ENCODE results near the gene RARB.

The RARB gene

GRCh38 chr3:25448750-25449692 lies 21.0 kb downstream of the RARB start:
- DNase-seq (ENCODE audit: low read depth), result peak; percentile 50

DNA sequence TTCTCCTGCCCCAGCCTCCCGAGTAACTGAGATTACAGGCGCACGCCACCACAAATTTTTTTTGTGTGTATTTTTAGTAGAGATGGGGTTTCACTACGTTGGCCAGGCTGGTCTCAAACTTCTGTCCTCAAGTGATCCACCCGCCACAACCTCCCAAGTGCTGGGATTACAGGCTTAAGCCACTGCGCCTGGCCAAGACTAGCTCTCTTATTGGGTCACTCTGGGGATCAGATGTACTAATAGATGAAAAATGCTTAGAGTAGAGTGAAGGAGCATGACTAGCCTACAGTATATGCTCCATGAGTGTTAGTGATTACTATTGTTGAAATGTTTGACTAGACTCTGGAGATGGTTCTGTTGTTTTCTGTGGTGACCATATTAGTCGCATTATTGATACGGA lies 21.8 kb downstream of the RARB start:
- DNase-seq (ENCODE audit: low read depth), result no peak

- DNase-seq (ENCODE audit: low read depth), result no peak
These were observed 24.1 kb downstream of the RARB start for GRCh38 chr3:25452192-25452591.

- no peak for DNase-seq (ENCODE audit: low read depth)
These were observed 24.7 kb downstream of the RARB start for GRCh38 chr3:25452740-25453139.

- no peak for DNase-seq (ENCODE audit: low read depth)
These were observed 25.5 kb downstream of the RARB start for GRCh38 chr3:25453619-25454004.

DNA sequence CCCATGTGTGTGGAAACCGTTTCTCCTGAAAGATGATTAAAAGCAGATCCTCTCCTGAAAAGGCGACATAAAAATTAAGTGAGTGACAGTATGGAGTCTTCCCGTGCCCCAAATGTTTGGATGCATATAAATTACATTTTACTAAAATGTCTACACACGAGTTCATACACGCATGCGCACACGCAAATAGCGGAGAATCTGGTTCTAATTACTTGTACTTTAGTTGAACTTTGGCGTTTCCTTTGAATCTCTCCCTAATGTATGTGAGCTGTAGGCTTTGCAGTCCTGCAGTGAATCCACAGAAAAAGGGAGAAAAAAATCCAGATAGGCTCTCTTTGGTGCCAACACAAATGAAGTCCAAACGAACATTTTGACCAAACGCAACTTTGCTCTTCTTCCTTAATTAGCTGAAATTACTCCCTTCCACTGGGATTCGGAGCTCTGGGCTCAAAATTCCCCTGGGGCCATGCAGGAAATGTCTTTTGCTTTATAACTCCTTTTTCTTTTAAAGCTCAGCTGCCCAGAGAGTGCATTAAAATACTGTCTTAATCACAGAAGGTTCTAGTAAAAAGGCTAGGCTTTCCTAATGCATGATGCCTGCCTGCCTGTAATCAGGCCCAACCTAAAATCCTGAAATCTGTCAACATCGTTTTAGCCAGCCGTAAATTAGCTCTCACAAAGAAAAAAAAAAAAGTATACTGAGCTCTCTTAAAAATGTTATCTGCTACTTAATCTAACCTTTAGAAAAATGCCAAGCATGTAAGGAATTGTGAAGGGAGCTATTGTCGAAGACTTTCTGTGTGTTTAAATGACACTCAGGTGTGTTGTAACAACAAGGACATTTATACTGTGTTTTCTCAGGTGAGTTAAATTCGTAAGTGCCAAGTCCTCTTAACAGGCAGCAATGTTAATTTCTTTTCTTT lies 26.2 kb downstream of the RARB start:
- DNase-seq (ENCODE audit: low read depth), result peak; percentile 84

DNA sequence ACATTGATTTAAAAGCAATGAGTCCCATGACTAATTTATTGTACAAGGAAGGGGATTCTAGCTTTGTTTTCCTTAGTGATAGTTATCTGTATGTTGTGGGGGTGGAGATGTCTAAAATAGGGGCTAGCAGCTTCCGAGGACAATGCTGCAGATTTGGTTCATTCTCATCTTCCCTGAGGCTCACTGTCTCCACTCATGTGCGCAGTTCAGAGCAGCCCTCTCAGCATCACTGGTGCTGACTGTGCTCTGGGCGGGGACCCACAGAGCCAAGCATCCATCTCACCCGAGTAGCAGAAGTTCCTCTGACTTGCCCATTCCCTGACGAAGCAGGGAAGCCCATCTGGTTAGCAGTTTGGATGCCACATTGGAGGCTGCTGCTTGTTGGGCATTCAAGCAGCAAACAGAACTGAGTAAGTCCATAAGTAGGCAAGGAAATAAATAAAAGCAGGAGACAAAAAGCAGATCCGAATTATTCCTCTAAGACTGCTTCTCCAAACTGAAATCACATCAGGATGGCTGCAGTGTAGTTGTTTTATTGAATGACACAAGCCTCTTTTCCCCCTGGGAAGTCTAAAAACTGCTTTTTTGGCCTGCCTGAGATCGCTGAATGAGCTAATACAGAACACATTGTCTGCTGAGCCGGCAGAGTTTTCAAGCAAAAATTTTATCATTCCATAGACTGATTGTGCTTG lies 27.5 kb downstream of the RARB start:
- peak; percentile 67 for DNase-seq (ENCODE audit: low read depth)

- no peak for DNase-seq (ENCODE audit: low read depth)
These were observed 28.9 kb downstream of the RARB start for GRCh38 chr3:25456723-25457670.

DNA sequence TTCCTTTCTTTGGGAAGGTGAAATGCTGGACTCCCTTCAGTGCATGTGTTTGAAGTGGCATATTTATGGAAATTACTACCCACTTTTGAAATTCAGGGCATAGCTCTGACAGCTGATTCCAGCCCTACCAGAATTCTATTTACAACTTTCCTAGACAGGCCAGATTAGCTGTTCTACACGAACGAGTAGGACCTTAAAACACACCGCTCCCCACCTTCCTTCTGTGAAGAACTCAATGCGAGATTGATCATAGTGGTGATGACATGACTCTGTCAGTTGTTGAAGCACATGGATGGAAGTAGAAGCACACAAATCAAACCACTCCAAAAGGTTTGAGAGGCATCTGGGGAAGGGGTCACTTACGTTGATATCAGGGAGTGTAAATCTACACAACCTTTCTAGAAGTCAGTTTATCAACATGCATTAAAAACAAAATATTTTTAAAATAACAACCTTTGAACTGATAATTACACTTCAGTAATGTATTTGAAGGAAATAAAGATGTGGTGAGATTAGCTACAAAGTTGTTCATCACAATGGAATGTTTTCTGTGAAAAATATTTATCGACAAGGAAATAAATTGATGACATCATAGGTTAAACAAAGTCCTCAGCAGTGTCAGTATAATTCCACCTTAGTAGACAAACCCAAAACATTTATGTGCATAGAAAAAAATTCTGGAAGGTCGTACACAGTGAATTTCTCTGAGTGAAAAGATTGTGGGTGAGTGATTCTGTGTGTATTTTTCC lies 29.8 kb downstream of the RARB start:
- DNase-seq (ENCODE audit: low read depth), result no peak

DNA sequence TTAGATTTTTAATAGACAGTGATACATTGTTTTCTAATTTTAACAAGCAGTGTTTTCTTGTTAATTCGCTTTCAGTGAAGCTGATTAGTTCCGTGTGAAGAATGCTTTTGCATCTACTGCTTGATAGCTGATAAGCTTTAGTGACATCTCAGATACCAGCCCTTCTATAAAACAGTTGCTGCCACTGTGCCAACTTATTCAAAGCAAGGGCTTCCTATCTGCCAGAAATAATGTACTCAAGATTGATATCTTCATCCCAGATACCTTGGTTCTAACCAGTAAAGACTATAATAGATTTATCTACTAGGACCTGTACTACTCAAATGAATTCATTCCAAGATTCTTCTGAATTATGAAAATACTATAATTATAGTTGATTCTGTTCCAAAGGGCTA lies 30.4 kb downstream of the RARB start:
- no peak for DNase-seq (ENCODE audit: low read depth)

GRCh38 chr3:25460751-25461150 lies 32.7 kb downstream of the RARB start:
- DNase-seq (ENCODE audit: low read depth), result no peak

- DNase-seq (ENCODE audit: low read depth), result no peak
These were observed 33.9 kb downstream of the RARB start for GRCh38 chr3:25461946-25462345.

- no peak for DNase-seq (ENCODE audit: low read depth)
These were observed 34.4 kb downstream of the RARB start for GRCh38 chr3:25462495-25462894.

DNA sequence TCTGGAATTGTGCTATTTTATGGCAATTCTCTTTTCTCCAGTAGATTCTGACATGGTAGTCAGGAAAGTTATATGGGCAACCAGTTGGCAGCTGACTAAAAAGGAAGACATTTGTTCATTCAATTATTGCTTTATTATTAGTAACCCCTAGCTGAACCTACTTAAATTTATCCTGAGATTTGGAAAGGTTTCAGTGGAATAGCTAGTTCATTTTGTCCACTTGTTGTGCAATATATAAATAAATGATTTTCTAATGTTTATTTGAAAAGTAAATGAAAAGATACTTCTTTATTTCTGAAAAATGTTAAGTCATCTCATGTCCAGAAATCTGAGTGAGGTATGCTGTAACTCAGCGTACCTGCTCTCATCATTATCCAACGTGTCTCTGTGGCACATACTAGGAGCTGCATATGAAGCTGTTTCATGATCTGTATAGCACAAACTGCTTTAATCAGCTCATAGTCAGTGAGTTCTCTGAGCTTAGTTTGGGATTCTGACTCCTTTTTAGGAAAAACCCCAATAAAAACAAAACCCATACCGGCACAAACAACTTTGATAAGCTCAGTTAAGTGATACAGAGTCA lies 35.9 kb downstream of the RARB start:
- peak; percentile 48 for DNase-seq (ENCODE audit: low read depth)

- no peak for DNase-seq (ENCODE audit: low read depth)
These were observed 37.3 kb downstream of the RARB start for GRCh38 chr3:25465266-25465860.

GRCh38 chr3:25468866-25469319 lies 40.8 kb downstream of the RARB start:
- DNase-seq (ENCODE audit: low read depth), result peak; percentile 85

DNA sequence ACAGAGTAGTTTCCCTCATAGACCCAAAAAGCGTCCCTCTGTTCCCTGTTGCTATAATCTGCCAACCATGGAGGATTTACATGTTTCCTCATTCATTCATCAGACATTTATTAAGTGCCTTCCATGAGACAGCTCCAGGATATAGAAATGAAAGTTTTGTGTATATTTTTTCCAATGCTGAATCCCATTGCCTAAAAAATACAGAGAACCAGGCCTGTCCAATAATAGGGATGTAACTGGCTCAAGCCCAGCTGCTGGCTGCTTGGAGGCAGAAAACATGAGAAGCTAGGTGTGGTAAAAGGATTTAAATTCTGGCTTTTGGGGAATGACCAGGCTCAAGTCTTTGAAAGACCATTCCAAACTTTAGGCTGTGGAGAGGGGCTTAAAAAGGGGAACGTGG lies 41.5 kb downstream of the RARB start:
- no peak for DNase-seq (ENCODE audit: low read depth)

- DNase-seq (ENCODE audit: low read depth), result no peak
These were observed 43.2 kb downstream of the RARB start for GRCh38 chr3:25471081-25471768.

GRCh38 chr3:25472153-25472552 lies 44.1 kb downstream of the RARB start:
- no peak for DNase-seq (ENCODE audit: low read depth)
